GM04504 (cell line): ENCODE results near the gene RNF223.
"Not testable (repeated sequence)": the region's sequence is repeated elsewhere in the genome, so short reads cannot be mapped to it uniquely, and the experiment has no call there.

Experiments used
- DNase-seq: peaks from one replicate; pipeline ENCODE4 v3.0.0-alpha.2; 2012; ENCODE audit warnings: low read depth

Gene RNF223

GRCh38 chr1:1045129-1045528, 29.0 kb downstream of the RNF223 start:
- no peak for DNase-seq

- DNase-seq = no peak
Measured at GRCh38 chr1:1044455-1045078, 29.5 kb downstream of the RNF223 start.

GRCh38 chr1:1043921-1044320, 30.2 kb downstream of the RNF223 start:
- no peak for DNase-seq

GRCh38 chr1:1043411-1043810, 30.7 kb downstream of the RNF223 start:
- DNase-seq = no peak

GRCh38 chr1:1042835-1043234, 31.3 kb downstream of the RNF223 start:
- no peak for DNase-seq

- no peak for DNase-seq
Measured at GRCh38 chr1:1041873-1042272, 32.2 kb downstream of the RNF223 start.

GRCh38 chr1:1041092-1041523, 33.0 kb downstream of the RNF223 start:
- no peak for DNase-seq

GRCh38 chr1:1040004-1040991, 33.8 kb downstream of the RNF223 start:
- peak; percentile 67 for DNase-seq

GRCh38 chr1:1039145-1039910, 34.8 kb downstream of the RNF223 start:
- no peak for DNase-seq

GRCh38 chr1:1038694-1039093, 35.4 kb downstream of the RNF223 start:
- no peak for DNase-seq

- no peak for DNase-seq
Measured at GRCh38 chr1:1037366-1038327, 36.5 kb downstream of the RNF223 start.

- no peak for DNase-seq
Measured at GRCh38 chr1:1035291-1035943, 38.7 kb downstream of the RNF223 start.

- no peak for DNase-seq
Measured at GRCh38 chr1:1034439-1034781, 39.7 kb downstream of the RNF223 start.

- DNase-seq = no peak
Measured at GRCh38 chr1:1033731-1034438, 40.2 kb downstream of the RNF223 start.

- no peak for DNase-seq
Measured at GRCh38 chr1:1033009-1033587, 41.0 kb downstream of the RNF223 start.

GRCh38 chr1:1032424-1032823, 41.7 kb downstream of the RNF223 start:
- no peak for DNase-seq

GRCh38 chr1:1031659-1032235, 42.4 kb downstream of the RNF223 start:
- no peak for DNase-seq

- DNase-seq = not testable (repeated sequence)
Measured at GRCh38 chr1:1030867-1031658, 43.0 kb downstream of the RNF223 start.

- no peak for DNase-seq
Measured at GRCh38 chr1:1027791-1028190, 46.3 kb downstream of the RNF223 start.
